MM.1S (cell line): Measurements from ENCODE around the gene NTRK1.

Experiments
- CTCF ChIP-seq: fragments of 300-600 bp; sonication (generic); IDR thresholded peaks from 2 replicates; pipeline ENCODE4 v1.5.1; 2016; ENCODE audit warnings: antibody characterized with exemption, low read length, mixed read lengths
- EZH2 ChIP-seq: fragments of 300-600 bp; sonication (generic); optimal IDR thresholded peaks from 2 replicates; pipeline ENCODE3; 2017; ENCODE audit warnings: low read depth, mild to moderate bottlenecking, antibody characterized with exemption, low read length, mixed read lengths
- EZH2phosphoT487 ChIP-seq: fragments of 300-600 bp; sonication (generic); IDR thresholded peaks from 2 replicates; pipeline ENCODE4 v1.6.1; 2018; ENCODE audit warnings: antibody characterized with exemption, low read length

GRCh38 chr1:156814571-156815260 lies 45.9 kb upstream of the NTRK1 start:
- TF ChIP-seq CTCF (no peak), EZH2 (no peak), EZH2phosphoT487 (no peak)
